A549 (cell line): ENCODE data around the gene KCP. TPM values are rescaled to one million over a fixed set of nuclear protein-coding genes. Genes with fewer than 3 reads are reported as not detected.
A peak's percentile ranks its signal among the peaks of the same experiment; 100 is the strongest.

Source experiments
- ATAC-seq, 2 experiments: fragments of 200-7000 bp in 1 of 2; fragments of >200 bp in 1 of 2; cut with Nextera tagmentation in 1 of 2; cut with Tn5 transposase in 1 of 2; 3 replicates each; pipeline versions ENCODE4 v1.8.0 to v1.9.1; 2018 to 2020; ENCODE audit warnings: mild to moderate bottlenecking in 1 of 2, moderate library complexity in 1 of 2
- CTCF ChIA-PET: fragments of 300-600 bp; sonication (Branson Sonifier 250); formaldehyde crosslinking; extraction: SDS; loops from one replicate; lab custom pipeline; 2021; ENCODE audit warnings: antibody characterized with exemption, inconsistent platforms; lab: Yijun Ruan, JAX
- POLR2A ChIA-PET: fragments of 350-600 bp; formaldehyde crosslinking; extraction: SDS; loops from one replicate; lab custom pipeline; 2021; ENCODE audit warnings: antibody characterized with exemption, inconsistent platforms; lab: Yijun Ruan, JAX
- DNase-seq, 2 experiments: peaks; one replicate each; pipeline versions ENCODE4 v3.0.0 to v3.0.0-alpha.2; 2011 to 2016; ENCODE audit warnings: low read depth in 1 of 2, low spot score in 1 of 2
- FAIRE-seq: peaks from 2 replicates; lab custom pipeline; 2011; peaks lifted over from hg19 to GRCh38; lab: Jason Lieb, UNC
- H3K27ac ChIP-seq, 2 experiments: fragments of >200 bp; sonication (Bioruptor Twin); formaldehyde crosslinking; 3 replicates each; pipeline ENCODE4 v1.5.1; 2016 to 2017
- H3K4me1 ChIP-seq: fragments of >200 bp; sonication (Bioruptor Twin); formaldehyde crosslinking; 3 replicates; pipeline ENCODE4 v1.6.1; 2016
- H3K4me2 ChIP-seq: fragments of >200 bp; sonication (Bioruptor Twin); formaldehyde crosslinking; 3 replicates; pipeline ENCODE4 v1.6.1; 2016
- H3K4me3 ChIP-seq: fragments of >200 bp; sonication (Bioruptor Twin); formaldehyde crosslinking; 3 replicates; pipeline ENCODE4 v1.5.1; 2016
- H3K9me3 ChIP-seq: fragments of >200 bp; sonication (Bioruptor Twin); formaldehyde crosslinking; 3 replicates; pipeline ENCODE4 v1.6.1; 2016
- CBX8 ChIP-seq: fragments of 200-600 bp; sonication (generic); IDR thresholded peaks from 2 replicates; pipeline ENCODE4 v1.6.1; 2016
- CHD2 ChIP-seq: fragments of 150-350 bp; IDR thresholded peaks from 2 replicates; pipeline ENCODE4 v1.6.1; 2014; ENCODE audit warnings: low read length; ENCODE audit not compliant: partially characterized antibody
- CHD4 ChIP-seq: fragments of 200-600 bp; sonication (generic); IDR thresholded peaks from 2 replicates; pipeline ENCODE4 v1.6.1; 2016; ENCODE audit warnings: antibody characterized with exemption, mild to moderate bottlenecking, borderline replicate concordance
- EHF ChIP-seq: fragments of 250-450 bp; sonication (Bioruptor Pico); IDR thresholded peaks from 2 replicates; pipeline ENCODE4 v1.5.0; 2020; ENCODE audit warnings: mild to moderate bottlenecking
- EHMT2 ChIP-seq: fragments of 200-600 bp; sonication (generic); IDR thresholded peaks from 2 replicates; pipeline ENCODE4 v1.6.1; 2016; ENCODE audit warnings: antibody characterized with exemption, low read depth, mild to moderate bottlenecking, moderate library complexity
- FOSB ChIP-seq: fragments of 250-450 bp; sonication (Bioruptor Pico); IDR thresholded peaks from 2 replicates; pipeline ENCODE4 v1.5.0; 2020; ENCODE audit warnings: mild to moderate bottlenecking, moderate library complexity
- FOSL2 ChIP-seq, 2 experiments: fragments of 450-650 bp in 1 of 2; fragments of >200 bp in 1 of 2; sonication (Bioruptor Twin) in 1 of 2; formaldehyde crosslinking; IDR thresholded peaks; 2 replicates each; pipeline versions ENCODE4 v1.5.0 to v1.6.1; 2016 to 2020; ENCODE audit warnings: mild to moderate bottlenecking in 1 of 2, moderate library complexity in 1 of 2
- FOXS1 ChIP-seq: fragments of 250-450 bp; sonication (Bioruptor Pico); IDR thresholded peaks from 2 replicates; pipeline ENCODE4 v1.5.0; 2020; ENCODE audit warnings: mild to moderate bottlenecking, moderate library complexity
- GATA3 ChIP-seq: IDR thresholded peaks from 2 replicates; pipeline ENCODE4 v1.6.1; 2012; ENCODE audit warnings: borderline replicate concordance
- JUNB ChIP-seq: fragments of >200 bp; sonication (Bioruptor Twin); formaldehyde crosslinking; IDR thresholded peaks from 2 replicates; pipeline ENCODE4 v1.6.1; 2016
- MAZ ChIP-seq: fragments of 150-350 bp; IDR thresholded peaks from 2 replicates; pipeline ENCODE4 v1.6.1; 2014; ENCODE audit warnings: antibody characterized with exemption, low read depth, low read length, borderline replicate concordance
- MYC ChIP-seq: IDR thresholded peaks from 2 replicates; pipeline ENCODE4 v1.6.1; 2012; ENCODE audit warnings: mild to moderate bottlenecking, inconsistent platforms, low read length, improper control_type of control experiment, borderline replicate concordance
- PBX3 ChIP-seq: IDR thresholded peaks from 2 replicates; pipeline ENCODE4 v1.6.1; 2012
- RAD21 ChIP-seq, 2 experiments: fragments of >200 bp in 1 of 2; sonication (Bioruptor Twin) in 1 of 2; formaldehyde crosslinking in 1 of 2; IDR thresholded peaks in 1 of 2; conservative IDR thresholded peaks in 1 of 2; 2 replicates in 1 of 2; 3 replicates in 1 of 2; pipeline ENCODE4 v1.6.1; 2012 to 2018; ENCODE audit warnings: inconsistent platforms in 1 of 2
- RARB ChIP-seq: fragments of 250-450 bp; sonication (Bioruptor Pico); IDR thresholded peaks from 2 replicates; pipeline ENCODE4 v1.8.0; 2021; ENCODE audit warnings: mild to moderate bottlenecking, moderate library complexity
- SREBF2 ChIP-seq: fragments of 450-650 bp; IDR thresholded peaks from 2 replicates; pipeline ENCODE4 v1.6.1; 2014; ENCODE audit warnings: mild to moderate bottlenecking, moderate library complexity
- TP53 ChIP-seq: fragments of 250-450 bp; sonication (Bioruptor Pico); IDR thresholded peaks from 2 replicates; pipeline ENCODE4 v1.5.0; 2021; ENCODE audit warnings: mild to moderate bottlenecking, moderate library complexity
- ZC3H11A ChIP-seq: fragments of 450-650 bp; IDR thresholded peaks from 2 replicates; pipeline ENCODE4 v1.6.1; 2014; ENCODE audit warnings: antibody characterized with exemption, mild to moderate bottlenecking
- ZSCAN20 ChIP-seq: fragments of 250-450 bp; sonication (Bioruptor Pico); IDR thresholded peaks from 2 replicates; pipeline ENCODE4 v1.8.0; 2022; ENCODE audit warnings: mild to moderate bottlenecking, moderate library complexity
- WGBS: methylation state at CpG from one replicate; pipeline ENCODE4 v1.1.6; 2017; ENCODE audit errors: missing lambda C conversion rate; 5-methylcytosine and 5-hydroxymethylcytosine counted together
- polyA plus RNA-seq, 4 experiments: library from polyadenylated mRNA; depleted of rRNA in 3 of 4; stranded (reverse); fragments of >200 nt; fragmentation: RNase III in 1 of 4; extraction: RNeasy Plus Mini Kit Qiagen cat#74134 plus additional on column Dnase treatment in 1 of 4; gene quantifications; 2 replicates in 3 of 4; 3 replicates in 1 of 4; pipeline ENCODE4 v1.2.3, GENCODE V29; 2011 to 2017
- TF ChIP-seq, protein P1 (sequence below): fragments of 250-450 bp; sonication (Bioruptor Pico); IDR thresholded peaks from 2 replicates; pipeline ENCODE4 v1.5.0; 2021; ENCODE audit warnings: mild to moderate bottlenecking, moderate library complexity, borderline replicate concordance

KCP gene
- polyA plus RNA-seq, 2 of the 4 experiments (the other 2 are of a cell fraction) = 0.14 TPM; not detected in 1

DNA sequence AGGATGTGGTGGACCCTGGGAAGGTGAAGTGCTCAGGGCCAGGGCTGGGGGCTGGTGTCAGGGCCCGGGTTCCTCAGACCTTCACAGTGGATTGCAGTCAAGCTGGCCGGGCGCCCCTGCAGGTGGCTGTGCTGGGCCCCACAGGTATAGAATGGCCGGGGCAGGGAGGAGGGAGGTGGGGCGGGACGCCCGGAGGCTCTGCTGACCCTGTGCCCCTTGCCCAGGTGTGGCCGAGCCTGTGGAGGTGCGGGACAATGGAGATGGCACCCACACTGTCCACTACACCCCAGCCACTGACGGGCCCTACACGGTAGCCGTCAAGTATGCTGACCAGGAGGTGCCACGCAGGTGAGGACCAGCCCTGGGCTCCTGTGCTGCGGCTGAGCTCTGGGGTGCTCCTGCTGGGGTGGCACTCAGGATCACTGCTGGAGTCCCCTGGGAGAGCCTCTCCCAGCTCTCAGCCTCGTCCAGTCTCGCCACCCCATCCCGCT is 62.7 kb downstream of the KCP start:
- DNase-seq = no peak
- Histone ChIP-seq H3K4me2 (no peak overlapping the region), H3K4me1 (no peaks in the 10 kb centered on the region), H3K27ac (no peak overlapping the region), H3K4me3 (no peak overlapping the region), H3K9me3 (no peaks in the 10 kb centered on the region)
- no peak for FAIRE-seq
- POLR2A ChIA-PET = no interaction called here
- CTCF ChIA-PET = interaction anchor here (1.7 to 4.0 kb wide), 2 partner anchors 12 to 32 kb away, joined by 5 to 11 read pairs; no protein-coding TSS in a partner anchor
- TF ChIP-seq MYC = no peak
- TF ChIP-seq CHD4 = no peak
- no peak for TF ChIP-seq ZSCAN20 (CRISPR knock-in tag)
- no peak for TF ChIP-seq ZC3H11A
- no peak for TF ChIP-seq FOSL2 (IDR thresholded peaks at IDR 0.05)
- TF ChIP-seq FOSL2 (CRISPR knock-in tag; IDR thresholded peaks at IDR 0.05) = no peak
- no peak for TF ChIP-seq PBX3
- TF ChIP-seq MAZ = no peak
- TF ChIP-seq FOXS1 (CRISPR knock-in tag) = no peak
- no peak for TF ChIP-seq CHD2
- no peak for TF ChIP-seq RAD21 (conservative IDR thresholded peaks at IDR 0.05 in 1 of 2, IDR thresholded peaks at IDR 0.05 in 1 of 2)
- TF ChIP-seq EHMT2 = no peak
- TF ChIP-seq SREBF2 = no peak
- TF ChIP-seq EHF (CRISPR knock-in tag) = no peak
- no peak for TF ChIP-seq JUNB
- no peak for TF ChIP-seq RARB (CRISPR knock-in tag)
- no peak for TF ChIP-seq FOSB
- TF ChIP-seq, protein P1, sequence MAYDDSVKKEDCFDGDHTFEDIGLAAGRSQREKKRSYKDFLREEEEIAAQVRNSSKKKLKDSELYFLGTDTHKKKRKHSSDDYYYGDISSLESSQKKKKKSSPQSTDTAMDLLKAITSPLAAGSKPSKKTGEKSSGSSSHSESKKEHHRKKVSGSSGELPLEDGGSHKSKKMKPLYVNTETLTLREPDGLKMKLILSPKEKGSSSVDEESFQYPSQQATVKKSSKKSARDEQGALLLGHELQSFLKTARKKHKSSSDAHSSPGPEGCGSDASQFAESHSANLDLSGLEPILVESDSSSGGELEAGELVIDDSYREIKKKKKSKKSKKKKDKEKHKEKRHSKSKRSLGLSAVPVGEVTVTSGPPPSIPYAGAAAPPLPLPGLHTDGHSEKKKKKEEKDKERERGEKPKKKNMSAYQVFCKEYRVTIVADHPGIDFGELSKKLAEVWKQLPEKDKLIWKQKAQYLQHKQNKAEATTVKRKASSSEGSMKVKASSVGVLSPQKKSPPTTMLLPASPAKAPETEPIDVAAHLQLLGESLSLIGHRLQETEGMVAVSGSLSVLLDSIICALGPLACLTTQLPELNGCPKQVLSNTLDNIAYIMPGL (CRISPR knock-in tag) = no peak
- TF ChIP-seq TP53 (CRISPR knock-in tag) = no peak
- 0 out of 6 replicates have a peak, but pooled peaks of 1 of the 2 experiments have one; percentile 7 for ATAC-seq
- 72% methylated on average over 13 of the region's 17 CpGs for WGBS

DNA sequence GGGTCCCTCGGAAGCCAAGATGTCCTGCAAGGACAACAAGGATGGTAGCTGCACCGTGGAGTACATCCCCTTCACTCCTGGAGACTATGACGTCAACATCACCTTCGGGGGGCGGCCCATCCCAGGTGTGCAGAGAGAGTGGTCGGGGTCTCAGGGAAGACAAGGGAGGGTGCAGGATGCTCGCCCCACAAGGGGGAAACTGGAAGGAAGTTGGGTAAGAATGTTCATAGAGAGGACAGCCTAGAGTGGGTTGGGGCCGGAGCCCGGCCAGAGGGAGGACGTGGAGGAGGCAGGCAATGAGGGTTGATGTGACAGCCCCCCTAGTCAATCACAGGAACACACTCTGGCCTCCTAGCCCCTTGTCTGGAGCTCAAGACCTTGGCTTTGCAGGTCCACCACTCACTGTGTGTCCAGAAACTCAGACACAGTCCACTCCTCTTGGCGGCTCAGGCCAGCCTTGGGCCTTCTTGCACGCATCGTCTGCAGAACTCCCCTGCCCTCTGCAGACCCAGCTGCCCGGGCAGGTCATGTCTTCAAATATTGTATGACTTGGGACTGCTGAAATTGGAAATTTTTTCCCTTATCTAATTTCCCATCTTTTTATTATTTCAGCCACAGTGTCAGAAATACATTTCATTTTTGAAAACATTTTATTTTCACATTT is 63.6 kb downstream of the KCP start:
- Histone ChIP-seq H3K4me3 (no peak overlapping the region), H3K9me3 (no peaks in the 10 kb centered on the region), H3K4me2 (no peak overlapping the region), H3K4me1 (no peaks in the 10 kb centered on the region), H3K27ac (no peak overlapping the region)
- no peak for FAIRE-seq
- TF ChIP-seq JUNB = no peak
- TF ChIP-seq CBX8 = no peak
- DNase-seq = no peak
- CTCF ChIA-PET = interaction anchor here (1.6 to 4.0 kb wide), 3 partner anchors 13 to 37 kb away, joined by 5 to 11 read pairs (median 5); no protein-coding TSS in a partner anchor
- POLR2A ChIA-PET = no interaction called here
- no peak for ATAC-seq
- 86% methylated on average over 14 of the region's 14 CpGs for WGBS

GRCh38 chr7:128845987-128846386 is 64.5 kb downstream of the KCP start:
- H3K9me3 ChIP-seq = no peaks in the 10 kb centered on the region
- H3K4me1 ChIP-seq = no peaks in the 10 kb centered on the region
- no peak for TF ChIP-seq GATA3
- TF ChIP-seq CBX8 = no peak
- WGBS = 77% methylated on average over 14 of the region's 19 CpGs
- ChIA-PET CTCF (interaction anchor here (1.6 to 4.0 kb wide), 2 partner anchors 34 to 38 kb away, joined by 5 to 11 read pairs; no protein-coding TSS in a partner anchor), POLR2A (no interaction called here)
- ATAC-seq = no peak
- DNase-seq = no peak
- FAIRE-seq = no peak
- no peak overlapping the region for H3K4me2 ChIP-seq
- no peak overlapping the region for H3K27ac ChIP-seq
- no peak overlapping the region for H3K4me3 ChIP-seq
